Measurements from ENCODE around the gene RPS15. TPM values are rescaled to one million over a fixed set of nuclear protein-coding genes. Genes with fewer than 3 reads are reported as not detected.

Gene RPS15
- total and polyA plus RNA-seq, 2 of the 13 experiments (the other 11 are each of a cell fraction or from before 2014, with no cell fraction given) = 695 to 1,411 TPM

- TF ChIP-seq ZNF784 (CRISPR knock-in tag; IDR thresholded peaks at IDR 0.05; ENCODE audit: borderline replicate concordance) (peak; percentile 68; the same call in 1 of the 2 replicates), ZNF205 (CRISPR knock-in tag; IDR thresholded peaks at IDR 0.05) (peak; percentile 96), TIGD3 (CRISPR knock-in tag; IDR thresholded peaks at IDR 0.05; ENCODE audit: borderline replicate concordance) (peak; percentile 97), ZNF772 (CRISPR knock-in tag; IDR thresholded peaks at IDR 0.05) (peak; percentile 97; the same call in 1 of the 2 replicates), HNRNPLL (IDR thresholded peaks at IDR 0.05; ENCODE audit: low read depth, low read length, poor library complexity, severe bottlenecking) (peak; percentile 80), SMAD1 (CRISPR knock-in tag; IDR thresholded peaks at IDR 0.05; ENCODE audit: borderline replicate concordance, low read depth) (peak; percentile 99), NCOR1 (IDR thresholded peaks at IDR 0.05; ENCODE audit: borderline replicate concordance, low read length) (peak; percentile 51; the same call in 1 of the 2 replicates), ZNF619 (CRISPR knock-in tag; IDR thresholded peaks at IDR 0.05) (peak; percentile 98; the same call in 1 of the 2 replicates), ZNF138 (CRISPR knock-in tag; IDR thresholded peaks at IDR 0.05; ENCODE audit: low read depth) (peak; percentile 86; the same call in 1 of the 2 replicates), POGZ (CRISPR knock-in tag; IDR thresholded peaks at IDR 0.05) (peak; percentile 96), PRPF4 (IDR thresholded peaks at IDR 0.05; ENCODE audit: low read depth, low read length, poor library complexity, severe bottlenecking) (no peak), ZNF337 (CRISPR knock-in tag; IDR thresholded peaks at IDR 0.05; ENCODE audit: borderline replicate concordance, low read depth) (peak; percentile 72; the same call in 1 of the 2 replicates), NFATC3 (CRISPR knock-in tag; IDR thresholded peaks at IDR 0.05) (peak; percentile 66; the same call in 1 of the 2 replicates), PCBP1 (IDR thresholded peaks at IDR 0.05; ENCODE audit: borderline replicate concordance, low read depth, low read length) (peak; percentile 43; the same call in 1 of the 2 replicates), KDM5B (CRISPR knock-in tag; IDR thresholded peaks at IDR 0.05; ENCODE audit: borderline replicate concordance) (peak; percentile 99), PBX3 (CRISPR knock-in tag; IDR thresholded peaks at IDR 0.05; ENCODE audit: borderline replicate concordance) (peak; percentile 70; the same call in 1 of the 2 replicates), AGO2 (optimal IDR thresholded peaks at IDR 0.05; ENCODE audit: low read depth, low read length) (peak; percentile 98), PTBP1 (IDR thresholded peaks at IDR 0.05; ENCODE audit: low read depth, low read length, poor library complexity, severe bottlenecking) (no peak), ZNF556 (CRISPR knock-in tag; IDR thresholded peaks at IDR 0.05; ENCODE audit: borderline replicate concordance) (peak; percentile 88; the same call in 1 of the 2 replicates), PAX8 (CRISPR knock-in tag; IDR thresholded peaks at IDR 0.05; ENCODE audit: borderline replicate concordance) (peak; percentile 84; the same call in 1 of the 2 replicates), SMAD3 (CRISPR knock-in tag; IDR thresholded peaks at IDR 0.05) (peak; percentile 82), KLF13 (CRISPR knock-in tag; IDR thresholded peaks at IDR 0.05) (peak; percentile 28; the same call in 1 of the 2 replicates), ZMYM3 (CRISPR knock-in tag; IDR thresholded peaks at IDR 0.05) (peak; percentile 87), KLF11 (CRISPR knock-in tag; IDR thresholded peaks at IDR 0.05) (peak; percentile 84; the same call in 1 of the 2 replicates), SAP130 (CRISPR knock-in tag; IDR thresholded peaks at IDR 0.05; ENCODE audit: low read depth) (peak; percentile 98)
These were observed at the start of gene RPS15 (continued) for GRCh38 chr19:1438035-1438932.
